Uterus (tissue), 2 donors: ENCODE results near the gene SCN1B.

ENCODE experiments used
- CTCF ChIP-seq, 4 experiments: fragments of 200-600 bp in 2 of 4; fragments of 450-650 bp in 2 of 4; sonication (generic) in 2 of 4; IDR thresholded peaks; one replicate each; pipeline ENCODE4 v1.5.1; 2016 to 2019; ENCODE audit warnings: antibody characterized with exemption in 4 of 4, mild to moderate bottlenecking in 2 of 4, moderate library complexity in 1 of 4
- POLR2A ChIP-seq, 2 donors: fragments of 450-650 bp; IDR thresholded peaks; one replicate each; pipeline ENCODE4 v1.6.1; 2016; ENCODE audit warnings: antibody characterized with exemption in 2 of 2, mild to moderate bottlenecking in 1 of 2, moderate library complexity in 1 of 2

DNA sequence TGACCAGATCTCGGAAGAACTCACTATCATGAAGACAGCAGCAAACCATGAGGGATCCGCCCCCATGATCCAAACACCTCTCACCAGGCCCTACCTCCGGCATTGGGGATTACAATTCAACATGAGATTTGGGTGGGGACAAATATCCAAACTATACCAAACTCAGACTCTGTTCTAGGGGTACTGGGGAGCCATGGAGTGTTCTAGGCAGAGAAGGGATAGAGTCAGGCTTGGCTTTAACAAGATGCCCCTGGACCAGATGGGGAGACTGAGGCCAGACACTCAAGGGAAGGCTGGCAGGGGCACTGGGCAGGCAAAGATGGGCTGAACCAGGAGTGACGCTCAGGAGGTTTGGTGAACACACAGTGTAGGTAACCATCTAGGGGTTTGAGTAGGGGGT is 11.9 kb upstream of the SCN1B start:
- TF ChIP-seq CTCF (IDR thresholded peaks at IDR 0.05) (no peak), POLR2A (IDR thresholded peaks at IDR 0.05) (no peak)
